CD4-positive, alpha-beta memory T cell (primary cell): Measurements from ENCODE around the gene CDK7. TPM values are rescaled to one million over a fixed set of nuclear protein-coding genes. Genes with fewer than 3 reads are reported as not detected.
A peak's percentile ranks its signal among the peaks of the same experiment; 100 is the strongest.

Source experiments
- CTCF ChIA-PET: fragments of 350-600 bp; sonication (Branson Sonifier 250); formaldehyde crosslinking; loops from one replicate; lab custom pipeline; 2021; ENCODE audit warnings: inconsistent platforms; ENCODE audit not compliant: partially characterized antibody; lab: Charles Lee
- POLR2A ChIA-PET: fragments of 350-600 bp; sonication (Branson Sonifier 250); formaldehyde crosslinking; loops from one replicate; lab custom pipeline; 2021; ENCODE audit not compliant: partially characterized antibody; lab: Charles Lee
- DNase-seq, 5 donors: peaks; one replicate each; pipeline versions ENCODE4 v3.0.0 to v3.0.0-alpha.2; 2020 to 2022; ENCODE audit warnings: mixed read lengths in 1 of 5
- H3K27ac ChIP-seq: one replicate; pipeline ENCODE4 v1.7.0; 2013; ENCODE audit warnings: low read depth, low read length
- H3K27me3 ChIP-seq: 2 replicates; pipeline ENCODE4 v1.7.0; 2013; ENCODE audit warnings: mild to moderate bottlenecking, low read length, moderate library complexity; ENCODE audit not compliant: insufficient read depth
- H3K36me3 ChIP-seq: 2 replicates; pipeline ENCODE4 v1.7.0; 2013; ENCODE audit warnings: mild to moderate bottlenecking, low read length, moderate library complexity; ENCODE audit not compliant: insufficient read depth
- H3K4me1 ChIP-seq: 2 replicates; pipeline ENCODE4 v1.7.0; 2013; ENCODE audit warnings: mild to moderate bottlenecking, low read length, moderate library complexity; ENCODE audit not compliant: insufficient read depth
- H3K4me3 ChIP-seq, 2 donors: one replicate each; pipeline ENCODE4 v1.7.0; 2013; ENCODE audit warnings: low read length in 2 of 2, mild to moderate bottlenecking in 1 of 2
- H3K9me3 ChIP-seq, 2 donors: one replicate each; pipeline ENCODE4 v1.7.0; 2013; ENCODE audit warnings: low read length in 2 of 2, control low read depth in 1 of 2; ENCODE audit not compliant: control insufficient read depth in 1 of 2
- H3K27ac Mint-ChIP-seq, 7 donors: one replicate each; pipeline ENCODE4 v1.8.0; 2020 to 2021; ENCODE audit warnings: mixed read lengths in 7 of 7, mild to moderate bottlenecking in 6 of 7, inconsistent platforms in 3 of 7, moderate library complexity in 3 of 7
- H3K27me3 Mint-ChIP-seq, 2 donors: one replicate each; pipeline ENCODE4 v1.8.0; 2020 to 2021; ENCODE audit warnings: mixed read lengths in 2 of 2
- H3K36me3 Mint-ChIP-seq, 2 donors: one replicate each; pipeline ENCODE4 v1.8.0; 2020 to 2021; ENCODE audit warnings: mixed read lengths in 2 of 2, inconsistent platforms in 1 of 2, mild to moderate bottlenecking in 1 of 2
- H3K4me1 Mint-ChIP-seq, 4 donors: one replicate each; pipeline ENCODE4 v1.8.0; 2020 to 2021; ENCODE audit warnings: mixed read lengths in 4 of 4, mild to moderate bottlenecking in 1 of 4
- H3K4me3 Mint-ChIP-seq, 8 donors: one replicate each; pipeline ENCODE4 v1.8.0; 2020 to 2021; ENCODE audit warnings: mixed read lengths in 8 of 8, mild to moderate bottlenecking in 7 of 8, moderate library complexity in 6 of 8, inconsistent platforms in 3 of 8
- H3K9me3 Mint-ChIP-seq, 8 donors: one replicate each; pipeline ENCODE4 v1.8.0; 2020 to 2021; ENCODE audit warnings: mixed read lengths in 8 of 8, mild to moderate bottlenecking in 5 of 8, inconsistent platforms in 3 of 8, moderate library complexity in 1 of 8
- intact Hi-C: fragments of 100-400 bp; cut with micrococcal nuclease; formaldehyde crosslinking; loops from one replicate; pipeline ENCODE4 v1.15.1; 2023
- polyA plus RNA-seq, 2 donors: library from polyadenylated mRNA; unstranded; fragments of 300-500 nt; fragmentation: Illumina TruSeq; gene quantifications; one replicate each; pipeline ENCODE4 v1.2.3, GENCODE V29; 2021
- total RNA-seq, 2 experiments: library from RNA; stranded (reverse); gene quantifications; one replicate each; pipeline ENCODE4 v1.2.3, GENCODE V29; 2021

Gene CDK7
- total RNA-seq (10 to 100 TPM; 16.5 to 20.2 TPM), polyA plus RNA-seq (10 to 100 TPM; 25.0 to 34.4 TPM)

GRCh38 chr5:69234457-69235268 is at the start of gene CDK7:
CDK7 (plus strand) TSS chr5:69234886; CDS start chr5:69234976, 90 bp downstream.
- peak; percentile 88 to 95 (median 90) for DNase-seq
- Mint-ChIP-seq H3K36me3 (peaks cover 4 to 33% of the 10 kb centered on the region in 2 donors), H3K4me1 (peaks cover 26 to 58% (median 40%) of the 10 kb centered on the region in 4 donors), H3K27me3 (no peaks in the 10 kb centered on the region), H3K4me3 (peak within 1 kb of the TSS; percentile 92 to 99 (median 98)), H3K9me3 (no peaks in the 10 kb centered on the region), H3K27ac (peak within 1 kb of the TSS; percentile 83 to 97 (median 96))
- POLR2A ChIA-PET = interaction anchor here (0.6 to 7.8 kb wide), 12 partner anchors 9 to 244 kb away, joined by 3 to 81 read pairs (median 4); partner anchors contain the start of genes AK6, CCDC125, CCNB1 and CENPH
- intact Hi-C loops = loop anchor here (1.0 to 5.0 kb wide), 6 partner anchors 17 to 192 kb away; partner anchors contain the start of genes AK6, CCNB1, CENPH and RAD17
- Histone ChIP-seq H3K4me3 (peak within 1 kb of the TSS; percentile 93 to 97), H3K27ac (peak within 1 kb of the TSS; percentile 91), H3K9me3 (no peaks in the 10 kb centered on the region), H3K27me3 (no peaks in the 10 kb centered on the region), H3K36me3 (peaks cover 5% of the 10 kb centered on the region), H3K4me1 (peaks cover 31% of the 10 kb centered on the region)
- CTCF ChIA-PET = interaction anchor here (0.6 to 2.1 kb wide), 10 partner anchors 12 to 192 kb away, joined by 3 to 9 read pairs (median 4); partner anchors contain the start of genes CCDC125 and SLC30A5

- Histone ChIP-seq H3K27ac (no peak overlapping the region), H3K9me3 (no peaks in the 10 kb centered on the region), H3K27me3 (no peaks in the 10 kb centered on the region), H3K36me3 (no peaks in the 10 kb centered on the region), H3K4me1 (peaks cover 13% of the 10 kb centered on the region), H3K4me3 (no peak overlapping the region)
- H3K27ac Mint-ChIP-seq = peak overlapping the region in 3 of 7 donors; percentile 64 to 90 (median 79)
- POLR2A ChIA-PET = no interaction called here
- H3K4me1 Mint-ChIP-seq = peaks cover 5 to 21% (median 14%) of the 10 kb centered on the region in 4 donors
- H3K36me3 Mint-ChIP-seq = peaks cover 0 to 4% of the 10 kb centered on the region in 2 donors
- no peak for DNase-seq
- H3K4me3 Mint-ChIP-seq = peak overlapping the region in 2 of 8 donors; percentile 20 to 48
- no peaks in the 10 kb centered on the region for H3K27me3 Mint-ChIP-seq
- CTCF ChIA-PET = no interaction called here
- intact Hi-C loops = no loop called here
- no peaks in the 10 kb centered on the region for H3K9me3 Mint-ChIP-seq
Measured at GRCh38 chr5:69187342-69187741, 47.3 kb upstream of the CDK7 start.

DNA sequence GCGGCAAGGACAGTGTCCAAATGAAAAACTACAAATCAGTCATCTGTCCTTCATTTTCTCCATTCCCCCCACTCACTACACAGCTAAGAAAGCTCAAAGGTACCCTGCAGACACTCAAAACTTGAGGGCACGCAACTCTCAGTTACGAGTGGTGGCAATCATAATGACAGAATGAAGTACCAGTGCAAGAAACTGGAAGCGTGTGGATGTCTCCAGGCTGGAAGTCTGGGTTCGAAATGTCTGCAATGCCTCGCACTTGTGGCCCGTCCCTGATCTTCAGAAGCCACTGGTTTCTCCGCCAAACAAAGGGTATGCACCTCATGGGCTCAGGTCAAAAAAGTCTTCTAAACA is 45.9 kb upstream of the CDK7 start:
- no peak for DNase-seq

GRCh38 chr5:69189162-69190086 is 45.3 kb upstream of the CDK7 start, which contains the start of gene CENPH:
CENPH (plus strand) TSS chr5:69189583; CDS start chr5:69189635, 52 bp downstream.
- H3K27ac Mint-ChIP-seq = peak within 1 kb of the TSS; percentile 90 to 97 (median 96)
- H3K4me3 Mint-ChIP-seq = peak within 1 kb of the TSS; percentile 89 to 95 (median 92)
- H3K9me3 Mint-ChIP-seq = no peaks in the 10 kb centered on the region
- Histone ChIP-seq H3K4me3 (peak within 1 kb of the TSS; percentile 78), H3K27ac (peak within 1 kb of the TSS; percentile 68), H3K36me3 (no peaks in the 10 kb centered on the region), H3K4me1 (peaks cover 13% of the 10 kb centered on the region), H3K27me3 (no peaks in the 10 kb centered on the region), H3K9me3 (no peaks in the 10 kb centered on the region)
- H3K4me1 Mint-ChIP-seq = peaks cover 5 to 21% (median 14%) of the 10 kb centered on the region in 4 donors
- ChIA-PET POLR2A (interaction anchor here (1.3 to 2.9 kb wide), 5 partner anchors 23 to 143 kb away, joined by 3 to 19 read pairs (median 6); partner anchors contain the start of genes CCDC125, CCNB1, CDK7 and SLC30A5), CTCF (interaction anchor here (0.8 to 2.3 kb wide), 8 partner anchors 11 to 146 kb away, joined by 3 to 8 read pairs (median 4); partner anchors contain the start of genes CCDC125, CDK7 and SLC30A5)
- DNase-seq = peak; percentile 90 to 92 (median 91)
- intact Hi-C loops = loop anchor here (1.0 kb wide), 4 partner anchors 22 to 96 kb away; partner anchors contain the start of genes CCNB1 and CDK7
- H3K36me3 Mint-ChIP-seq = peaks cover 0 to 5% of the 10 kb centered on the region in 2 donors
- H3K27me3 Mint-ChIP-seq = no peaks in the 10 kb centered on the region

More for the DNA sequence above, 45.9 kb upstream of the CDK7 start:
- intact Hi-C loops = loop anchor here (1.0 kb wide), 4 partner anchors 21 to 95 kb away; partner anchors contain the start of genes CCNB1 and CDK7
- peak overlapping the region; percentile 68 for H3K27ac ChIP-seq
- peaks cover 13% of the 10 kb centered on the region for H3K4me1 ChIP-seq
- no peaks in the 10 kb centered on the region for H3K9me3 ChIP-seq
- Mint-ChIP-seq H3K4me3 (peak overlapping the region; percentile 89 to 95 (median 92)), H3K27ac (peak overlapping the region; percentile 90 to 97 (median 96)), H3K36me3 (peaks cover 0 to 5% of the 10 kb centered on the region in 2 donors), H3K9me3 (no peaks in the 10 kb centered on the region), H3K27me3 (no peaks in the 10 kb centered on the region), H3K4me1 (peaks cover 5 to 21% (median 14%) of the 10 kb centered on the region in 4 donors)
- POLR2A ChIA-PET = interaction anchor here (1.3 to 2.9 kb wide), 5 partner anchors 22 to 144 kb away, joined by 3 to 19 read pairs (median 6); partner anchors contain the start of genes CCDC125, CCNB1, CDK7 and SLC30A5
- peak overlapping the region; percentile 78 for H3K4me3 ChIP-seq
- CTCF ChIA-PET = interaction anchor here (0.8 to 2.3 kb wide), 4 partner anchors 12 to 146 kb away, joined by 3 to 6 read pairs (median 4); partner anchors contain the start of gene SLC30A5
- H3K36me3 ChIP-seq = no peaks in the 10 kb centered on the region
- no peaks in the 10 kb centered on the region for H3K27me3 ChIP-seq

GRCh38 chr5:69202497-69202896 is 32.2 kb upstream of the CDK7 start:
- Mint-ChIP-seq H3K4me3 (no peak overlapping the region), H3K27me3 (no peaks in the 10 kb centered on the region), H3K9me3 (no peaks in the 10 kb centered on the region), H3K36me3 (no peaks in the 10 kb centered on the region), H3K27ac (no peak overlapping the region), H3K4me1 (peaks cover 0 to 2% (median 0%) of the 10 kb centered on the region in 4 donors)
- H3K27ac ChIP-seq = no peak overlapping the region
- no peaks in the 10 kb centered on the region for H3K9me3 ChIP-seq
- no peak for DNase-seq
- H3K27me3 ChIP-seq = no peaks in the 10 kb centered on the region
- no peaks in the 10 kb centered on the region for H3K36me3 ChIP-seq
- ChIA-PET POLR2A (no interaction called here), CTCF (no interaction called here)
- intact Hi-C loops = no loop called here
- no peak overlapping the region for H3K4me3 ChIP-seq
- H3K4me1 ChIP-seq = no peaks in the 10 kb centered on the region

- Mint-ChIP-seq H3K4me1 (no peaks in the 10 kb centered on the region), H3K4me3 (no peak overlapping the region), H3K27me3 (no peaks in the 10 kb centered on the region), H3K27ac (no peak overlapping the region), H3K36me3 (no peaks in the 10 kb centered on the region), H3K9me3 (no peaks in the 10 kb centered on the region)
- POLR2A ChIA-PET = no interaction called here
- Histone ChIP-seq H3K36me3 (no peaks in the 10 kb centered on the region), H3K4me1 (no peaks in the 10 kb centered on the region), H3K27me3 (no peaks in the 10 kb centered on the region), H3K4me3 (no peak overlapping the region), H3K27ac (no peak overlapping the region), H3K9me3 (no peaks in the 10 kb centered on the region)
- no peak for DNase-seq
- intact Hi-C loops = no loop called here
- CTCF ChIA-PET = no interaction called here
Measured at GRCh38 chr5:69206528-69207190, 28.0 kb upstream of the CDK7 start.
